GM19023 (cell line): ENCODE data around the gene PON1.

Experiments
- ATAC-seq: cut with Tn5 transposase; IDR thresholded peaks from one replicate; pipeline ENCODE4 v1.9.1; 2021; ENCODE audit warnings: mild to moderate bottlenecking, moderate library complexity; ENCODE audit not compliant: unreplicated experiment

Gene PON1

GRCh38 chr7:95317966-95318365 lies 6.4 kb downstream of the PON1 start:
- no peak for ATAC-seq

GRCh38 chr7:95317546-95317945 lies 6.8 kb downstream of the PON1 start:
- ATAC-seq, result no peak

- no peak for ATAC-seq
Observed at GRCh38 chr7:95316588-95316987, 7.7 kb downstream of the PON1 start.

GRCh38 chr7:95312561-95312960 lies 11.8 kb downstream of the PON1 start:
- ATAC-seq, result no peak

GRCh38 chr7:95311389-95311788 lies 12.9 kb downstream of the PON1 start:
- ATAC-seq, result no peak

GRCh38 chr7:95309951-95310350 lies 14.4 kb downstream of the PON1 start:
- no peak for ATAC-seq

GRCh38 chr7:95304990-95305389 lies 19.3 kb downstream of the PON1 start:
- no peak for ATAC-seq

GRCh38 chr7:95303013-95303905 lies 21.1 kb downstream of the PON1 start:
- ATAC-seq, result no peak

- ATAC-seq, result no peak
Observed at GRCh38 chr7:95298091-95298490, 26.2 kb downstream of the PON1 start.

- ATAC-seq, result no peak
Observed at GRCh38 chr7:95297041-95297440, 27.3 kb downstream of the PON1 start.

GRCh38 chr7:95296456-95296855 lies 27.9 kb downstream of the PON1 start:
- ATAC-seq, result no peak

- no peak for ATAC-seq
Observed at GRCh38 chr7:95295397-95295796, 28.9 kb downstream of the PON1 start.

GRCh38 chr7:95290166-95290830 lies 34.0 kb downstream of the PON1 start:
- ATAC-seq, result no peak

- no peak for ATAC-seq
Observed at GRCh38 chr7:95286096-95286495, 38.2 kb downstream of the PON1 start.

GRCh38 chr7:95279417-95279816 lies 44.9 kb downstream of the PON1 start:
- ATAC-seq, result no peak

GRCh38 chr7:95276114-95276513 lies 48.2 kb downstream of the PON1 start:
- ATAC-seq, result no peak

GRCh38 chr7:95269640-95270039 lies 54.7 kb downstream of the PON1 start:
- no peak for ATAC-seq

- no peak for ATAC-seq
Observed at GRCh38 chr7:95267754-95268153, 56.6 kb downstream of the PON1 start.

- ATAC-seq, result no peak
Observed at GRCh38 chr7:95265634-95266033, 58.7 kb downstream of the PON1 start.

- no peak for ATAC-seq
Observed at GRCh38 chr7:95264363-95264891, 59.9 kb downstream of the PON1 start.

- ATAC-seq, result no peak
Observed at GRCh38 chr7:95263785-95264362, 60.5 kb downstream of the PON1 start.

- no peak for ATAC-seq
Observed at GRCh38 chr7:95262875-95263274, 61.5 kb downstream of the PON1 start.
